Spinal cord (tissue), 10 donors: ENCODE measurements around the gene PCDH9. TPM values are rescaled to one million over a fixed set of nuclear protein-coding genes. Genes with fewer than 3 reads are reported as not detected.
"Not testable (repeated sequence)": the region's sequence is repeated elsewhere in the genome, so short reads cannot be mapped to it uniquely, and the experiment has no call there.

Source experiments
- DNase-seq, 6 donors: peaks; one replicate each; pipeline versions ENCODE4 v3.0.0 to v3.0.0-alpha.2; 2013 to 2015; ENCODE audit warnings: low spot score in 6 of 6, low read depth in 4 of 6
- H3K27ac ChIP-seq: one replicate; pipeline ENCODE4 v1.5.1; 2013; ENCODE audit warnings: low read depth, low read length, control low read depth
- H3K27me3 ChIP-seq: one replicate; pipeline ENCODE4 v1.6.1; 2013; ENCODE audit warnings: low read length; ENCODE audit not compliant: control insufficient read depth, insufficient read depth
- H3K36me3 ChIP-seq: one replicate; pipeline ENCODE4 v1.6.1; 2013; ENCODE audit warnings: low read length; ENCODE audit not compliant: control insufficient read depth, insufficient read depth
- H3K4me1 ChIP-seq: one replicate; pipeline ENCODE4 v1.6.1; 2013; ENCODE audit warnings: low read length; ENCODE audit not compliant: control insufficient read depth, insufficient read depth
- H3K4me3 ChIP-seq: one replicate; pipeline ENCODE4 v1.5.1; 2013; ENCODE audit warnings: low read depth, low read length, control low read depth
- H3K9me3 ChIP-seq: one replicate; pipeline ENCODE4 v1.6.1; 2013; ENCODE audit warnings: low read length; ENCODE audit not compliant: control insufficient read depth, insufficient read depth
- WGBS: methylation state at CpG from one replicate; pipeline ENCODE4 v1.1.5; 2013; ENCODE audit warnings: missing lambda C conversion rate; ENCODE audit not compliant: insufficient coverage; 5-methylcytosine and 5-hydroxymethylcytosine counted together
- polyA plus RNA-seq, 2 donors: library from polyadenylated mRNA; unstranded; fragments of 120-200 nt; gene quantifications; one replicate each; pipeline ENCODE4 v1.2.1, GENCODE V29; 2013; ENCODE audit not compliant: insufficient read length in 2 of 2
- total RNA-seq, 2 donors: library from RNA; depleted of rRNA in 1 of 2; stranded (reverse); fragments of 120-200 nt in 1 of 2; fragments of >200 nt in 1 of 2; gene quantifications; one replicate each; pipeline versions ENCODE4 v1.2.3 to v1.2.4, GENCODE V29; 2013 to 2014
- donor health status: healthy.

PCDH9 gene
- total and polyA plus RNA-seq, 4 donors = 37.6 to 180 (median 60.7) TPM

DNA sequence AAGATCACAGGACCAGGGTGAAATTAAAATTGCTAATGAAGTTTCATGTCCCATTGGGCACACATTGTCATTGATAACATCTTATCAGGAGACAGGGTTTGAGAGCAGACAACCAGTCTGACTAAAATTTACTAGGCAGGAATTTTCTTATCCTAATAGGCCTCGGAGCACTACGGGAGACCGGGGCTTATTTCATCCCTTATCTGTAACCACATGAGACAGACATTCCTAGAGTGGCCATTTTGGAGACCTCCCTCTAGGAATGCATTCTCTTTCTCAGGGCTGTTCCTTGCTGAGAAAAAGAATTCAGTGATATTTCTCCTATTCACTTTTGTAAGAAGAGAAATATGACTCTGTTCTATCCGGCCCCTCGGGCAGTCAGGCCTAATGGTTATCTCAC, 943.3 kb downstream of the PCDH9 start:
- no CpG with 5 or more reads among the region's 5 CpGs for WGBS
- H3K27me3 ChIP-seq, H3K4me1 ChIP-seq, DNase-seq, H3K4me3 ChIP-seq, H3K27ac ChIP-seq, H3K9me3 ChIP-seq, H3K36me3 ChIP-seq: not testable (repeated sequence)

DNA sequence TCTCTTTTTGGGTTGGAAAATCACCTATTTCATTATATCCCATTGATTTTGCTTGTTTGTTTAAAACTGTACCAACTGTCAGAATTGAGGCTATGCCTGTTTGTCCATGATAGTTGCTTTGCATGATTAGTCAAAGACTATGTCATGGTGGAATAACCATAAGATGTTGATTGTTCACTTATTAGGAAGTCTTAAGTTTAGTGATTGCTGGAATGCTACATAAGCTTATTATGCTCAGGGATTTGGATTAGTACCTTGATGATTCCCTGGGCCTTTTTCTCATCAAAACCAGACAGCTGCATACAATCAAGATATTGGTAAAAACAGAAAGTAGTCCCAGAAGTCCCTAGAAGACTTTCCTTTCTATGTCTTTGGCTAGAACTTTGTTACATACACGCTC, 954.7 kb downstream of the PCDH9 start:
- no CpG with 5 or more reads among the region's 1 CpG for WGBS
- Histone ChIP-seq H3K36me3 (no peaks in the 10 kb centered on the region), H3K27me3 (no peaks in the 10 kb centered on the region), H3K9me3 (peaks cover 8% of the 10 kb centered on the region), H3K4me3 (no peak overlapping the region), H3K27ac (no peak overlapping the region), H3K4me1 (no peaks in the 10 kb centered on the region)
- no peak for DNase-seq

DNA sequence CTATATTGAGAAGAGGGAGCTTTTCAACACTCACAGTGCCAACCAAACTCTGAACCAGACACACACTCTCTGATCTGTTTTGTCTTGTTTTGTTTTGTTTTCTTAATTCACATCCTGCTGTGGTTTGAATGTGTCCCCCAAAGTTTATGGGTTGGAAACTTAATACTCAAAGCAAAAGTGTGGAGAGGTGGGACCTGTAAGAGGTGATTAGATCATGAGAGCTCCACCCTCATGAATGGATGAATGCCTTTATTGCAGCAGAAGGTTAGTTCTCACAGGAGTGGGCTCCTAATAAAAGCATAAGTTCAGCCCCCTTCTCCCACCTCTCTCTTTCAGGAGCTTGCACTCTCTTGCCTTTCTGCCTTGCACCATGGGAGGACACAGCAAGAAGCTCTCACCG, 957.1 kb downstream of the PCDH9 start:
- Histone ChIP-seq H3K4me3 (no peak overlapping the region), H3K4me1 (no peaks in the 10 kb centered on the region), H3K36me3 (no peaks in the 10 kb centered on the region), H3K9me3 (peaks cover 8% of the 10 kb centered on the region), H3K27ac (no peak overlapping the region), H3K27me3 (no peaks in the 10 kb centered on the region)
- no CpG with 5 or more reads among the region's 1 CpG for WGBS
- peak in 1 of 6 donors; percentile 44 for DNase-seq

DNA sequence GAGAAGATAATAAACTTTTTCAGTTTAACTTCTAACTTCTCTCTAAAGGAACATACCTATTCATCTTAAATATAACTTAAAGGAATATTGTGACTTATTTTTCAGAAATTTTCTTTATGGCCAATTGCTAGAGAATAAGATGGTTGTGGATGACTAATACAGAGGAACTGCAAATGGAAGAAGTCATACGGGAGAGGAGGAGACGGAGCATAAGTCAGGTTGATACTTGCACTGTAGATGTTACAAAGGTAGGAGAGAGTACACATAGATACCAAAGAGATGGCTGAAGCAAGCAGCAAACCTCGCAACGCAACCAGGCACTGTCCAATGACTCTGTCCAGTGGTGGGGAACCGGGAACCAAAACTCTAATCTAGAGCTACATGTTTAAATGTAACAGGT, 963.4 kb downstream of the PCDH9 start:
- no peak for DNase-seq
- H3K27me3 ChIP-seq = no peaks in the 10 kb centered on the region
- H3K27ac ChIP-seq = no peak overlapping the region
- WGBS = 93% methylated on average over 3 of the region's 5 CpGs
- H3K9me3 ChIP-seq = no peaks in the 10 kb centered on the region
- H3K4me1 ChIP-seq = peaks cover 3% of the 10 kb centered on the region
- H3K4me3 ChIP-seq = no peak overlapping the region
- H3K36me3 ChIP-seq = no peaks in the 10 kb centered on the region

DNA sequence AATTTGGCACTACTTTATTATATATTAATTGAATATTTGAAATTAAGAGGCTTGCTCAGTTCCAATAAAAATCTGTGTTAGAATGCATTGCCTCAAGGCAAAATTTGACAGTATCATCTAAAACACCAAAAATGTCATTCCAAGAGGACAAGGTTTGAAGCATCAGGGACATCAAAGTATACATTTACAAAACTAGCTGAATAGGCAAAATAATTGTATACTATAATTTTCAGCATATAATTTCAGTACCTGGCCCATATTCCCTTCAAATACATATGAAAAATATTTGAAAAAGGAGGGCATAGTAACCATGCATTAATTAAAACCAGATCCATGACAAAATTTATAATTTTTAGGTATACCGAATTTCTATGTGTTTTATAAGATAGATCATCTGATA, 963.8 kb downstream of the PCDH9 start:
- peaks cover 3% of the 10 kb centered on the region for H3K4me1 ChIP-seq
- WGBS = no CpG with 5 or more reads among the region's 1 CpG

DNA sequence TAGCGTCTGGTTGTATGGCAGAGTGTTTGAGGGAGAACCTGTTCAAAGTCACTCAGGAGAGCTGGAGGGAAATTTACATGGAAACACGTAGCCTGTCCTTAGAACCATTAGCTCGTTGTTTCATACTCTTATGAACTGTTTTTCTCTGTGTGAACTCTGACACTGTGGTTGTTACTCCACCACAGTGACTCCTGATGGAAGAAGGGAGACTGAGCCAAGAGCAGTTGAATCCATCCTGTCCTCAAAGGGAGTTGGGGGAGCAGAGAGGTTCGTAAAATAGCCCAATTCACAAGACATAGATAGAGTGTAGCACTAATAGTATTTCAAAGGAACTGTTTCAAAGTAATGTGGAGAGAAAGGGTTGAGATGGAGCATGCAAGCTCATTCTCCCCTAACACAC, 964.8 kb downstream of the PCDH9 start:
- peak in 2 of 6 donors; percentile 28 to 35 for DNase-seq
- H3K36me3 ChIP-seq = no peaks in the 10 kb centered on the region
- H3K27me3 ChIP-seq = no peaks in the 10 kb centered on the region
- WGBS = 33% methylated on average over 3 of the region's 4 CpGs
- peak overlapping the region; percentile 4 for H3K27ac ChIP-seq
- no peaks in the 10 kb centered on the region for H3K9me3 ChIP-seq
- no peak overlapping the region for H3K4me3 ChIP-seq
- peaks cover 3% of the 10 kb centered on the region for H3K4me1 ChIP-seq

More for the DNA sequence above, 963.8 kb downstream of the PCDH9 start:
- Histone ChIP-seq H3K36me3 (no peaks in the 10 kb centered on the region), H3K27me3 (no peaks in the 10 kb centered on the region), H3K9me3 (no peaks in the 10 kb centered on the region), H3K27ac (no peak overlapping the region), H3K4me3 (no peak overlapping the region)
- no peak for DNase-seq

DNA sequence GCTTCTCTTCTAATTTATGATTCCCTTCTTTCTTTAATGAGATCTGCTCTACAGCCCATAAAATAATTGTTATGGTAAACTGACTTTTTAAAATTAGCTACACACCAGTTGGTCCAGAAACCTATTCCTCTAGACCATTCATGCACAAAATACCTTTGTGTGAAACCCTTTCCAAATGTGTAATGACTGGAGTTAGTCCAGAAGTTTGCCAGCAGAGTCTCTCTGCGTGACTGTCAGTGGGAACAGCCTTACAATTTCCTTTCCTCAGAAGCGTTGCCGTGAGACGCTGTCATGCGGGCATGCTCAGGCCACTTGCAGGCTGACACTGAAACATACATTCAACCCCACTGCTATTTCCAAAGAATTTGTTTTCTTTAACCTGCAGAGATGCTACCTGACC, 965.2 kb downstream of the PCDH9 start:
- H3K27me3 ChIP-seq = no peaks in the 10 kb centered on the region
- no peak overlapping the region for H3K4me3 ChIP-seq
- WGBS = 43% methylated on average over 4 of the region's 5 CpGs
- peaks cover 3% of the 10 kb centered on the region for H3K4me1 ChIP-seq
- no peaks in the 10 kb centered on the region for H3K9me3 ChIP-seq
- DNase-seq = peak; percentile 33 to 91 (median 56)
- H3K27ac ChIP-seq = peak overlapping the region; percentile 4
- H3K36me3 ChIP-seq = no peaks in the 10 kb centered on the region

DNA sequence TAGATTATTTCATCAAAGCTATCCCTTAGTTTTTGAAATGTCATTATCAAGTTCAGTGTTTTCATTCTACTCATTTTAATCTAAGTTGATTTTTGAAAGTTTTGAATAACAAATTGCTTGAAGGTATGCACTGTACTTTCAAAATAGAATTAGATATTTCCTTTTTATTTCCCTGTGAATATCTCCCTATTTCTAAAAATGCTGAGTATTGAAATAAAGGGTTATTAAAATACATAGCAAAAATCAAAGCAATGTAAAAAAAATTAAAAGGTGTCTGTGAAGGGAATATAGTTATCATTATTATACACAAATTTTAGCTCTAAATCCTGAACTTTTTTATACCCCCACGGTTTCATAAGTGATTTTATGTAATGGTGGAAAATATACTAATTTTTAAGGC, 967.8 kb downstream of the PCDH9 start:
- Histone ChIP-seq H3K27me3 (no peaks in the 10 kb centered on the region), H3K4me1 (peaks cover 3% of the 10 kb centered on the region), H3K27ac (no peak overlapping the region), H3K36me3 (no peaks in the 10 kb centered on the region), H3K4me3 (no peak overlapping the region), H3K9me3 (no peaks in the 10 kb centered on the region)
- DNase-seq = no peak
- WGBS = no CpG with 5 or more reads among the region's 1 CpG

DNA sequence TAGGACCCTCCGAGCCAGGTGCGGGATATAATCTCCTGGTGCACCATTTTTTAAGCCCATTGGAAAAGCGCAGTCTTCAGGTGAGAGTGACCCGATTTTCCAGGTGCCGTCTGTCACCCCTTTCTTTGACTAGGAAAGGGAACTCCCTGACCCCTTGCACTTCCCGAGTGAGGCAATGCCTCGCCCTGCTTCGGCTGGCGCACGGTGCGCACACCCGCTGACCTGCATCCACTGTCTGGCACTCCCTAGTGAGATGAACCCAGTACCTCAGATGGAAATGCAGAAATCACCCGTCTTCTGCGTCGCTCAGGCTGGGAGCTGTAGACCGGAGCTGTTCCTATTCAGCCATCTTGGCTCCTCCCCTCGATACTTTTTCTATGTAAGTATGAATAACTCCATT, 970.7 kb downstream of the PCDH9 start:
- H3K27ac ChIP-seq, H3K9me3 ChIP-seq, DNase-seq, H3K4me1 ChIP-seq, H3K36me3 ChIP-seq, H3K4me3 ChIP-seq, H3K27me3 ChIP-seq: not testable (repeated sequence)
- WGBS = 100% methylated on average over 10 of the region's 17 CpGs
